ENCODE measurements around the gene SLIT1.
"Not testable (repeated sequence)": the region's sequence is repeated elsewhere in the genome, so short reads cannot be mapped to it uniquely, and the experiment has no call there.

Gene SLIT1

GRCh38 chr10:97038688-97039087, 147.1 kb downstream of the SLIT1 start:
- no peak for DNase-seq

DNA sequence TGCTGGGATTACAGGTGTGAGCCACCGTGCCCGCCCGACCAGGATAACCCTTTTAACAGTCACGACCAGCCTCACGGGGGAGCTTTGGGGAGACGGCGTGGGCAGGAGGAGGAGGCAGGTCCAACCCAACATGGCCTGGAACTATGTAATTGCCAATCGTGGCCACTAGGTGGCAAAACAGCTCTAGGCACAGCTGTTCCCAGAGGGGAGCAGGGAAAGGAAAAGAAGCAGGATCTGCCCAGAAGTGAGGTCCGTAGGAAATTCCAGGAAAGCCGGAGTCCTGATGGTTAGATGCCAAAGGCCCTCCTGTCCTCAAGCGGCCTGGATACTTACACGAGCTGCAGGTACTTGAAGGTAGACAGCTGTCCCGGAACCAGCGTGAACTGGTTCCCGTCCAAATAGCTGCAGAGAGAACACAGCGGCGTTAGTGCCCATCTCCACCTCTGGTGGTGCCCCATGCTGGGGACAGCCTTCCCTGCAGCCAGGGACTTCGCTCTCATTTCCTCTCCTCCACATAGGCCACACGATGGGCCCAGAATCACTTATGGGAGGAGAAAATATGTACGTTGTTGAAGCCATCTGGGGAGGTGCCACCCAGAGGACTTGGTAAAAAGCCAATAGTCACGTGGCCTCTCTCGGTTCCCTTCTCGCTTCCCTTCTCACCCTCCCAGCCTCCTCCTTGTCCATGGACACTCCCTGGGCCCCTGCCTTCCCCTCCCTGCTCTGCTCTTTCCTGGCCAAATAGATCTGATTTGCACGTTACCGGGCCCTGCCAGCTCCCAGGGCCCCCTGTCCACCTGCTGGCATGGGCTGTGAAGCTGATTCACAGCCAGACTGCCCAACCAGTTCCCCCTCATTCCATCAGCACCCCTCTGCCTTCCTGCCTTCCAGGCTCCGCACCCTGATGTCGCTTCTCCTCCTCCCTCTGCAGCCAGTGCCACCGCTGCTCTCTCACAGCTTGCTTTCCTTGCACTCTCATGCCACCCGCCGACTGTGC, 148.1 kb downstream of the SLIT1 start:
- DNase-seq = peak; percentile 51

DNA sequence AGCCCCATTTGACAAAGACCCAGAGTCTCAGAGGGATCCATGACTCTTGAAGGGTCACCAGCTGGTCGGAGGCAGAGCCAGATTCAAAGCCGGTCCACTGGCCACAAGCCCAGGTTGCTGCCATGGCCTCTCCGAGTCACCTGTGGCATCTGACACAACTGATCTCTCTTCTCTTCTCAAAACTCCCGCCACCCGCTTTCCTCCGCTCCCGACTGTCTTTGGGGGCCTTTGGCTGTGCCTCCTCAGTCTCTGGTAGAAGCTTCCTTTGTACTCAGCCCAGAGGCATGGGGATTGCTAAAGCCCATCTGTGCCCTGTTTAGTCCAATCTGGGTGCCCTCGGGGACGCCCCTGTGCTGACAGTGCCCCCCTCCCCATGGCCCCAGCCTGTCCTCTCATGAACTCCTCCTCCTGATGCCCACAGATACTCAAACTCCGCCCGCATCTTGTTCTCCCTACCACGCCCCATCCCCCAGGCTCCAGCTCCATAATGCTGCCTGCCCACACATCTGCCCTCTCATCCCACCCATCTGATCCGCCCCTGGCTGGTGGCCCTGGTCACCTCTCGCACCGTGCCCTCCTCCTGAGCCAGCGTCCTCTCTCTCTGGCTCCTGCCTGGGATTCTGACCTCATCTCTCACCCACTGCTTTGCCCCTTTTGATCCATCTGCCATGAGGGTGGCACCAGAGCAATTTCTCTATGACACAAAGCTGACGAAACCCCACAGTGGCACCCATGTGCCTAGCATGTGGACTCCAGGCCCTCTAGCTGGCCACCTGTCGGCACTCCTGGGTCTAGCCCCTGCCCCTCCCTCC, 150.6 kb downstream of the SLIT1 start:
- DNase-seq = no peak

DNA sequence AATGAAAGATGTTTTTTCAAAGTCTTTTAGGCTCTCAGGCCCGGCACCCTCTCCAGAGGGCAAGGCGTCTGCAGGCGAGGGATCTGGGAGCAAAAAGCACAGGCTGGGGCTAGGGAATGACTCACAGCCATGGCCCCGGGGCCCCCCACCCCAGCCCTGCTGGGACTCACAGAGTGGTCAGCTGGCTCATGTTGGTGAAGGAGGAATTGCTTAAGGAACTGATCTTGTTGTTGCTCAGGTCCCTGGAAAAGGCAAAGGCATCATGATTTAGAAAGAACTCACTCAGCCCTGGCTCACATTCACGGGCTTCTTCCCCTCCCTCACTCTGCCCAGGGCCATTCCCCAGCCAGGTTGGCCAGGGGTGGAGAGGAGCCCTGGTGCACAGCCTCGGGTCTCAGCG, 151.5 kb downstream of the SLIT1 start:
- DNase-seq = no peak

DNA sequence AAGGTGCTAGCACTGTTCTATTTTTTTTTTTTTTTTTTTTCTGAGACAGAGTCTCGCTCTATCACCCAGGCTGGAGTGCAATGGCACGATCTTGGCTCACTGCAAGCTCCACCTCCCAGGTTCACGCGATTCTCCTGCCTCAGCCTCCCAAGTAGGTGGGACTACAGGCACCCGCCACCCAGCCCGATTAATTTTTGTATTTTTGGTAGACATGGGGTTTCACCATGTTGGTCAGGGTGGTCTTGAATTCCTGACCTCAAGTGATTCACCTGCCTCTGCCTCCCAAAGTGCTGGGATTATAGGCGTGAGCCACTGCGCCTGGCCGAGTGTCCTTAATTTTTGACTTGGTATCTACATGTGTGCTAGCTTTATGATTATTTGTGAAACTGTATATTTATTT, 151.9 kb downstream of the SLIT1 start:
- DNase-seq = not testable (repeated sequence)

DNA sequence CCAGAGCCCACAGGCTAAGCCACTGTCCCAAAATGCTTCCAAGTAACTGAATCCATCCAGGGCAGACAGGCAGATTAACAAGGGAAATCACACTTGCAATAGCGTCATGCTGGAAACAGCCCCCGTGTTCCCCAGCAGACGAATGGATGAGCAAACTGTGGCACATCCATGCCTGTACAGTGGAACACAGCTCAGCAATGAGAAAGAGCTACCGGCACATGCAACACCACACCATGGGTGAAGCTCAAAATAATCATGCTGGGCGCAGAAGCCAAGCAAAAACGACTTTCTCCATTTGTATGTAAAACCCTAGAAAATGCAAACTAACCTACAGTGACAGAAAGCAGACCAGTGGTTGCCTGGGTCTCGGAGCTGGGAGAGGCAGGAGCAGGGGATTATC, 153.1 kb downstream of the SLIT1 start:
- DNase-seq = no peak

- no peak for DNase-seq
These were observed 154.3 kb downstream of the SLIT1 start for GRCh38 chr10:97031459-97031858.

- DNase-seq = no peak
These were observed 154.9 kb downstream of the SLIT1 start for GRCh38 chr10:97030894-97031293.

- DNase-seq = no peak
These were observed 156.5 kb downstream of the SLIT1 start for GRCh38 chr10:97029271-97029670.

DNA sequence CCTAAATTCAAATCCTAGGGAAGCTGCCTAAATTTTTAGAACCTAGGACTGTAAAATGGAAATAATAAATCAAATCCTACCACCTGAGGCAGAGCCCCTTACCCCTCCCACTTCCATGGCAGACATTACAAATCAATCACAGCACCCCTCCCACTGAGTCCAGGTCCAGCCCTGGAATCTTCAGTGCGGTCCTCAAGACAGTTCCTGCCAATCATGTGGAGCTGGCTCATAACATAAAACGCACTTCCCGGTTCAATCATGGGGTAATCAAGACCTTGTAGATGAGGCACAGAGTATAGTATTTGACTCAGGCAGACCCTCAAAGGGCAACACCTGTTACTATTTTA, 157.0 kb downstream of the SLIT1 start:
- DNase-seq = no peak

- no peak for DNase-seq
These were observed 157.5 kb downstream of the SLIT1 start for GRCh38 chr10:97028126-97028831.

- no peak for DNase-seq
These were observed 160.0 kb downstream of the SLIT1 start for GRCh38 chr10:97025613-97026242.

- no peak for DNase-seq
These were observed 161.3 kb downstream of the SLIT1 start for GRCh38 chr10:97024168-97025073.

DNA sequence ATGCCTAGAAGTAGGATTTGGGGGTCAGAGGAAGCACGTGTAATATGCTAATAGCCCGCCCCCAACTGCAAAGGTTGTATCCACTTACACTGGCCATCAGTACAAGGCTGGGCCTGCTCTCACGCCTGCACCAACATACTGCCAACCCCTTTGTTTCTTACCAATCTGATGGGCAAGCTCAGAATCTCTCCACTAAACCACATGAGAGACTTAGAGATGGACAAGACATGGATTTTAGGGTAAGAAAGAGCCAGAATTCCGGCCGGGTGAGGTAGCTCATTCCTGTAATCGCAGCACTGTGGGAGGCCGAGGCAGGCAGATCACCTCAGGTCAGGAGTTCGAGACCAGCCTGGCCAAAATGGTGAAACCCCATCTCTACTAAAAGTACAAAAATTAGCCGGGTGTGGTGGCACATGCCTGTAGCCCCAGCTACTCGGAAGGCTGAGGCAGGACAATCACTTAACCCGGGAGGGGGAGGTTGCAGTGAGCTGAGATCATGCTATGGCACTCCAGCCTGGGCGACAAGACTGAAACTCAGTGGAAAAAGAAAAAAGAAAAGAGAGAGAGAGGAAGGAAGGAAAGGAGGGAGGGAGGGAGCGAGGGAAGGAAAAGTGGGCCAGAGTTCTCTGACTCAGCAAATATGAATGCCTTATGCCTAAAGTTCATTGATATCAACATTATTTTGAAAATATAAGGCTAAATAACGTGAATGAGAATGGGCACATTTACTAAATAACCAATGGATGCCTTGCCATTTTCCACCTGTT, 162.2 kb downstream of the SLIT1 start:
- DNase-seq = no peak

DNA sequence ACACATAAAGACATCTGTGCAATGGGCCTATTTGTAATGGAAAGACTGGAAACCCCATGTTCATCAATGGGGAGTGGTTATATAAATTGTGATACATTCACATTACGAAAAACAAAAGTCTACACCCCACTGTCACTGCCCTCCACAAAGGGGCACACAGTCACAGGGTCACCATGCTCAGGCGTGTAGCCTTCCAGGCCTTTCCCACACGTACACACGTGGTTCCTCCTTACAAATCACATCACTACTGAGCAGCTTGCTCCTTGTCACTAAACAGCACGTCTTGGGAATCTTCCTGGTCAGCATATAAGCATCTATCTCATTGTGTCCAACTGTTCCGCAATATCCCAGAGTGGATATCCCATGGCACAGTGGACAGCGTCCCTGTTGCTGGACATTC, 163.1 kb downstream of the SLIT1 start:
- DNase-seq = no peak

DNA sequence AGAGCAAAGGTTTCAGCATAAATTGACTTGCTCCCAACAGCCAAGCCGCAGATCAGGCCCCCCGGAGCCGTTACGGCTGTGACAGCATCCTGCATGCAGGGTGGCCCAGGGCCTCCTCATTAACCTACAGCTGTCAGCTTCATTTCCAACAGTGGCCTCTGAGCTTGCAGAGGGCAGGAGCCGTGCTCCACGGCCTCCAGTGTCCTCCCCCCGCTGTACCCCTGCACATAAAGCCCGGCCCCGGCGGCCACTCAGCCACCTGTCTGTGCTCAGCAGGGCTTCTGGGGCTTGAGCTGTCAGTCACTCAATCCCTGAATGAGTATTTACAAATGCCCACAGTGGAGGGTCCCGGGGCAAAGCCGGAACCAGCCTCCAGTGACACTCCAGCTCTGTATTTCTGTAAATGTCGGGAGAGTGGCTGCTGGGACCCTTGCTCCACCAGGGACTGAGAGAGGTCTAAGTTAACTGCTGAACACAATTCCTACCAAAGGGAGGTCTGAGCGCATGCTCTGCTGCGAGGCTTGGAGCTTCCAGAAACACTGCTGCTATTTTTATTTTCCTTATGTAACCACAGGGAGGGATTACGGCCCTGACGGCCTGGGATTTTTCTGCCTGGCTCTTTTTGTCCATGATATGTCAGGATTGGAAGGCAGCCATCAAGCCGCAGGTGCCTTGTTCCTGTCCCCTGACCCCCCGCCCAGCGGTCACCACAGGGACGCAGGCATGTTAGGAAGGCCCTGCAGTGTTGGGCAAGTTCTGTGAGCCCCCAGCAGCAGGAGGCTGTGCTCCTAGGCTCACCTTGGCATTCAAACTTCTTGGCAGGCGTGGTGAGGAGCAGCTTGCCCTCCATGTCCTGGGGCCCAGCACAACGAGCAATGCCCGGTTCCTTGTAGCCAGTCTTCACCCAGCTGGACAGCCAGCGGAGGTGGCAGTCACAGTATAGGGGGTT, 165.0 kb downstream of the SLIT1 start:
- no peak for DNase-seq

- DNase-seq = no peak
These were observed 166.4 kb downstream of the SLIT1 start for GRCh38 chr10:97019213-97019844.

- no peak for DNase-seq
These were observed 167.2 kb downstream of the SLIT1 start for GRCh38 chr10:97018251-97019212.
